Measurements from ENCODE around the gene RPS27.

The RPS27 gene

DNA sequence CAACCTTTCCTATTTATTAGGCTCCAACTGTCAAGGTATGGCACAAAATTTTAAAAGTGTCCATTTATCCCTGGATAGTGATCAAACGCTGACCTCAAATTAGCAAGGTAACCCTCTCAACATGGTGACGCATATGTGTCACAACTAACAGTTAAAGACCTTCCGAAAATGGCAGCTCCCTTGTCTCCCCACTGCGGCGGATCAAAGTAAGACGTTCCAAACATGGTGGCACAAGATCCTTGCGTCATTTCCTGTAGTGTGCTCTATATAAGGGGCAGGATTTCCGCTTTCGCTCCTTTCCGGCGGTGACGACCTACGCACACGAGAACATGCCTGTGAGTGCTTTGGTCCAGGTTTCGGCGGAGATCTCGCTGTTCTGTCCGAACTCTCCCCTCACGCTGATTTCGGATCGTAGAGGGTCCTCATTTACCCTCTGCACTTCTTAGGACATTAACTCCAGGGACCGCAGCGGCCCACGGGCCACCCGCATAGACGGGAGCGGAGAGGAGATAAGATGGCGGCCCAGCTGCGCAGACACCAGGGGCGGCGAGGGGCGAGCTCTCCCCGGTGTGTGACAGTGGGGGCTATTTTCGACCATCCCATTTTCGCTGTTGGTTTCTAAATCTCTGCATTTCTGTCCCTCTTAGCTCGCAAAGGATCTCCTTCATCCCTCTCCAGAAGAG lies at the start of gene RPS27:
TSS of gene RPS27 (plus strand) at position 295 of the 683 bp plus-strand sequence. CDS start at position 330, 35 bp downstream.
- Histone ChIP-seq H3K27me3 (ENCODE audit: control insufficient read depth in 1 of 2, insufficient read depth in 2 of 2, low read length in 2 of 2) (no peaks in the 10 kb centered on the region), H3K4me1 (ENCODE audit: control insufficient read depth in 1 of 2, insufficient read depth in 2 of 2, low read length in 2 of 2) (peaks cover 19 to 25% of the 10 kb centered on the region in 2 donors)

GRCh38 chr1:153941826-153942725 lies 48.5 kb upstream of the RPS27 start:
- H3K9ac ChIP-seq (ENCODE audit: low read depth in 1 of 2, low read length in 2 of 2), result no peak overlapping the region
- no peaks in the 10 kb centered on the region for H3K9me3 ChIP-seq (ENCODE audit: control insufficient read depth in 1 of 2, low read length in 2 of 2)
- no peak overlapping the region for H3K4me3 ChIP-seq (ENCODE audit: low read depth in 1 of 2, low read length in 2 of 2)
- no peaks in the 10 kb centered on the region for H3K27me3 ChIP-seq (ENCODE audit: control insufficient read depth in 1 of 2, insufficient read depth in 2 of 2, low read length in 2 of 2)
- H3K4me1 ChIP-seq (ENCODE audit: control insufficient read depth in 1 of 2, insufficient read depth in 2 of 2, low read length in 2 of 2), result peaks cover 21% of the 10 kb centered on the region in 2 donors
- H3K36me3 ChIP-seq (ENCODE audit: control insufficient read depth in 1 of 2, insufficient read depth in 2 of 2, low read length in 2 of 2), result peaks cover 22 to 54% of the 10 kb centered on the region in 2 donors
- no peak overlapping the region for H3K27ac ChIP-seq (ENCODE audit: low read depth, low read length)

More for the DNA sequence above, at the start of gene RPS27:
- Histone ChIP-seq H3K4me3 (ENCODE audit: low read depth in 1 of 2, low read length in 2 of 2) (peak within 1 kb of the TSS; percentile 84 to 88), H3K27ac (ENCODE audit: low read depth, low read length) (peak within 1 kb of the TSS; percentile 86), H3K9me3 (ENCODE audit: control insufficient read depth in 1 of 2, low read length in 2 of 2) (no peaks in the 10 kb centered on the region), H3K9ac (ENCODE audit: low read depth in 1 of 2, low read length in 2 of 2) (peak within 1 kb of the TSS; percentile 90 to 94), H3K36me3 (ENCODE audit: control insufficient read depth in 1 of 2, insufficient read depth in 2 of 2, low read length in 2 of 2) (peaks cover 13 to 34% of the 10 kb centered on the region in 2 donors)

DNA sequence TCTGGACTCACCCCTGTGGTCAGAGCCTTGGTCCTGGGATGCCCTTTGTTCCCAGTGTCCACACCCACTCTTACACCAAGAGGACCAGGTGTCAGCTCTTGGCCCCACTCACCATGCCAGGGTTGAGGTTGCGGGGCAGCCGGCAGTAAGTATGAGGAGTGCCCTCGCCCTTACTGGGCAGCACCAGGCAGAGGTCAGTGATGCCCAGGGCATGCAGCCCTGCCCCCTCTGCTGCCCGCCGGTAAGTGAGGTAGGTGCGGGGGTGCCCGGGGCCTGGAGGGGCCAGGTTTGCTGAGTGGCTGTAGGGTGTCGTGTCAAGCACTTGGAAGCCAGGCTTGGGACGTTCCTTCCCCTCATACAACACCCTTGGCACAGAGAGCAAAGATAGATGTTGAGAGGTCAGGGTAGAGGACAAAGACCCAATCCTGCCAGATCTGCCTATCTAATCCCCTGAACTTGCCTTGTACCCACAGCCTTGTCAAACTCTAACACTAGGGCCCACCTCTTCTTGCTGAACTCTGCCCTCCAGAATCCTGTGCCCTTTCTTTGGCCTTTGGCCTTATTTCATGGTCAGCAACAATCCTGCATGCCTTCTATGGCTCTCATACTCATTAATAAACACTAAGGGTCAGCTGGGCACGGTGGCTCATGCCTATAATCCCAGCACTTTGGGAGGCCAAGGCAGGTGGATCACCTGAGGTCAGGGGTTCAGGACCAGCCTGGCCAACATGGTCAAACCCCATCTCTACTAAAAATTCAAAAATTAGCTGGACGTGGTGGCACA lies 47.6 kb upstream of the RPS27 start:
- no peak overlapping the region for H3K9ac ChIP-seq (ENCODE audit: low read depth in 1 of 2, low read length in 2 of 2)
- no peak overlapping the region for H3K4me3 ChIP-seq (ENCODE audit: low read depth in 1 of 2, low read length in 2 of 2)
- no peaks in the 10 kb centered on the region for H3K9me3 ChIP-seq (ENCODE audit: control insufficient read depth in 1 of 2, low read length in 2 of 2)
- H3K27ac ChIP-seq (ENCODE audit: low read depth, low read length), result no peak overlapping the region
- peaks cover 17 to 50% of the 10 kb centered on the region in 2 donors for H3K36me3 ChIP-seq (ENCODE audit: control insufficient read depth in 1 of 2, insufficient read depth in 2 of 2, low read length in 2 of 2)
- peaks cover 22 to 23% of the 10 kb centered on the region in 2 donors for H3K4me1 ChIP-seq (ENCODE audit: control insufficient read depth in 1 of 2, insufficient read depth in 2 of 2, low read length in 2 of 2)
- no peaks in the 10 kb centered on the region for H3K27me3 ChIP-seq (ENCODE audit: control insufficient read depth in 1 of 2, insufficient read depth in 2 of 2, low read length in 2 of 2)

DNA sequence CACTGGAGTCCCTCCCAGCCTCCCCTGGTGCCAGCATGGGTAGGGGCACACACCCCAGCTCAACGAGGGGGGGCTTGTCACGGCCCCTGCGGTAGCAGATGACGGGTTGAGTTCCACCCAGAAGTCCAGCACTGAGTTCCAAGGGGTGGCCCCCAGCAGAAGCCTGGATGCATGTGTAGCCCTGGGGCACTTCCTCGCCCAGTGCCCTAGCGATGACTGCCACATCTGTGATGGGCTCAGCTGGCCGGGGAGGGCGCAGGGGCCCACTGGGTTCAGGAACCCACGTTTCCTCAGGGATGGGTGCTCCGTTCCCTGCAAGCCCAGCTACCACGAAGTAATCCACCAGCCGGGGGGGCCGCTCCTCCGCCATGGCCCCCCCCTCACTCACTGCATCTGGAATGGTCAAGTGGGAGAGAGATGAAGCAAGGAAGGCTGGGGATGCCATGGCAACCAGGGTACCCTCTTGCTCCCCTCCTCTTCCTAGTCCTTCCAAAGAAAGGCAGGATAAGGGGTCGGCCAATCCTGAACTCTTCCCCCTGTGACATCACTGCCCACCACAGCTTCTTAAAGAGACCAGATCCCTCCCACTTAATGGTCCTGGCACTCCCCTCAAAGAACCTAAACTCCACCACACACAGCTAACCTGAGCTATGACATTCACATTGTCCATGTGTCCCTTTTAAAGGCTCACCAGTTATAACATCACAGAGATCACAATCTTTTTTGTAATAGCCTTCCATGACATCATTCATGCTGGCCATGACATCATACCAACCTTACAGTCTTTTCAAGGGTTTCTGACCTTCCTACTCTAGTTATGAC lies 46.3 kb upstream of the RPS27 start:
- Histone ChIP-seq H3K4me3 (ENCODE audit: low read depth in 1 of 2, low read length in 2 of 2) (peak overlapping the region; percentile 80 to 95), H3K9me3 (ENCODE audit: control insufficient read depth in 1 of 2, low read length in 2 of 2) (no peaks in the 10 kb centered on the region), H3K36me3 (ENCODE audit: control insufficient read depth in 1 of 2, insufficient read depth in 2 of 2, low read length in 2 of 2) (peaks cover 26 to 57% of the 10 kb centered on the region in 2 donors), H3K27me3 (ENCODE audit: control insufficient read depth in 1 of 2, insufficient read depth in 2 of 2, low read length in 2 of 2) (no peaks in the 10 kb centered on the region), H3K4me1 (ENCODE audit: control insufficient read depth in 1 of 2, insufficient read depth in 2 of 2, low read length in 2 of 2) (peaks cover 22 to 23% of the 10 kb centered on the region in 2 donors), H3K9ac (ENCODE audit: low read depth in 1 of 2, low read length in 2 of 2) (peak overlapping the region; percentile 89 to 97), H3K27ac (ENCODE audit: low read depth, low read length) (no peak overlapping the region)

DNA sequence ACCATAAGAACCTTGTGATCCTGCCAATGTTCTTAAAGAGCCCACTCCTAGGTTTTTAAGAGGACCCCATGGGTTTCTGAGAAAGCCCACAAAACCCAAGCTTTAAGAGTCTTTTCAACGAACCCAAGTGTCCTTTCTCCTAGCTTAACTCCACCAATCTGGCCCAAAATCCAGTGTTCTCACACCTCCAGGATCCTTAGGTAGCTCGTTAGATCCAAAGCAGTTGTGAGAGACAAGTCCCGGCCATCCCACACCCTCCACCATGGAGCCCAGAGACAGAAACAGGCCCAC lies 45.8 kb upstream of the RPS27 start:
- peaks cover 22 to 23% of the 10 kb centered on the region in 2 donors for H3K4me1 ChIP-seq (ENCODE audit: control insufficient read depth in 1 of 2, insufficient read depth in 2 of 2, low read length in 2 of 2)
- H3K27ac ChIP-seq (ENCODE audit: low read depth, low read length), result peak overlapping the region; percentile 93
- no peaks in the 10 kb centered on the region for H3K9me3 ChIP-seq (ENCODE audit: control insufficient read depth in 1 of 2, low read length in 2 of 2)
- H3K9ac ChIP-seq (ENCODE audit: low read depth in 1 of 2, low read length in 2 of 2), result peak overlapping the region; percentile 89 to 97
- peaks cover 26 to 55% of the 10 kb centered on the region in 2 donors for H3K36me3 ChIP-seq (ENCODE audit: control insufficient read depth in 1 of 2, insufficient read depth in 2 of 2, low read length in 2 of 2)
- H3K4me3 ChIP-seq (ENCODE audit: low read depth in 1 of 2, low read length in 2 of 2), result peak overlapping the region; percentile 80 to 95
- H3K27me3 ChIP-seq (ENCODE audit: control insufficient read depth in 1 of 2, insufficient read depth in 2 of 2, low read length in 2 of 2), result no peaks in the 10 kb centered on the region

- Histone ChIP-seq H3K9ac (ENCODE audit: low read depth in 1 of 2, low read length in 2 of 2) (peak overlapping the region; percentile 89 to 97), H3K27me3 (ENCODE audit: control insufficient read depth in 1 of 2, insufficient read depth in 2 of 2, low read length in 2 of 2) (no peaks in the 10 kb centered on the region), H3K36me3 (ENCODE audit: control insufficient read depth in 1 of 2, insufficient read depth in 2 of 2, low read length in 2 of 2) (peaks cover 30 to 55% of the 10 kb centered on the region in 2 donors), H3K4me1 (ENCODE audit: control insufficient read depth in 1 of 2, insufficient read depth in 2 of 2, low read length in 2 of 2) (peaks cover 22 to 23% of the 10 kb centered on the region in 2 donors), H3K4me3 (ENCODE audit: low read depth in 1 of 2, low read length in 2 of 2) (peak overlapping the region; percentile 80 to 95), H3K9me3 (ENCODE audit: control insufficient read depth in 1 of 2, low read length in 2 of 2) (no peaks in the 10 kb centered on the region), H3K27ac (ENCODE audit: low read depth, low read length) (peak overlapping the region; percentile 93)
These were observed 45.3 kb upstream of the RPS27 start for GRCh38 chr1:153945131-153945794.

GRCh38 chr1:153945795-153946621 lies 44.6 kb upstream of the RPS27 start:
- Histone ChIP-seq H3K4me3 (ENCODE audit: low read depth in 1 of 2, low read length in 2 of 2) (peak overlapping the region; percentile 80 to 95), H3K36me3 (ENCODE audit: control insufficient read depth in 1 of 2, insufficient read depth in 2 of 2, low read length in 2 of 2) (peaks cover 36 to 55% of the 10 kb centered on the region in 2 donors), H3K27ac (ENCODE audit: low read depth, low read length) (peak overlapping the region; percentile 93), H3K9me3 (ENCODE audit: control insufficient read depth in 1 of 2, low read length in 2 of 2) (no peaks in the 10 kb centered on the region), H3K9ac (ENCODE audit: low read depth in 1 of 2, low read length in 2 of 2) (peak overlapping the region; percentile 89 to 97), H3K27me3 (ENCODE audit: control insufficient read depth in 1 of 2, insufficient read depth in 2 of 2, low read length in 2 of 2) (no peaks in the 10 kb centered on the region), H3K4me1 (ENCODE audit: control insufficient read depth in 1 of 2, insufficient read depth in 2 of 2, low read length in 2 of 2) (peaks cover 22 to 23% of the 10 kb centered on the region in 2 donors)

GRCh38 chr1:153946622-153947241 lies 43.8 kb upstream of the RPS27 start, which contains the start of gene DENND4B:
TSS of gene DENND4B (minus strand) at chr1:153946718. CDS start at chr1:153944374, 2,344 bp downstream.
- Histone ChIP-seq H3K4me3 (ENCODE audit: low read depth in 1 of 2, low read length in 2 of 2) (peak within 1 kb of the TSS; percentile 80 to 95), H3K9me3 (ENCODE audit: control insufficient read depth in 1 of 2, low read length in 2 of 2) (no peaks in the 10 kb centered on the region), H3K4me1 (ENCODE audit: control insufficient read depth in 1 of 2, insufficient read depth in 2 of 2, low read length in 2 of 2) (peaks cover 22 to 23% of the 10 kb centered on the region in 2 donors), H3K9ac (ENCODE audit: low read depth in 1 of 2, low read length in 2 of 2) (peak within 1 kb of the TSS; percentile 89 to 97), H3K27ac (ENCODE audit: low read depth, low read length) (peak within 1 kb of the TSS; percentile 93), H3K27me3 (ENCODE audit: control insufficient read depth in 1 of 2, insufficient read depth in 2 of 2, low read length in 2 of 2) (no peaks in the 10 kb centered on the region), H3K36me3 (ENCODE audit: control insufficient read depth in 1 of 2, insufficient read depth in 2 of 2, low read length in 2 of 2) (peaks cover 34 to 55% of the 10 kb centered on the region in 2 donors)
